ENCODE data around the gene DCLK1.

The DCLK1 gene
- 0 reads per million in 2 donors for total RNA-seq

- no peak for DNase-seq
Measured at GRCh38 chr13:36131222-36131930, at the start of gene DCLK1. Gene DCLK1 (minus strand): TSS chr13:36131382.

GRCh38 chr13:36175621-36176020, 44.4 kb upstream of the DCLK1 start:
- no peak for DNase-seq

GRCh38 chr13:36174923-36175322, 43.7 kb upstream of the DCLK1 start:
- DNase-seq, result no peak

- DNase-seq, result no peak
Measured at GRCh38 chr13:36173571-36174322, 42.6 kb upstream of the DCLK1 start.

GRCh38 chr13:36166046-36166445, 34.9 kb upstream of the DCLK1 start:
- DNase-seq, result no peak

- no peak for DNase-seq
Measured at GRCh38 chr13:36163809-36164308, 32.7 kb upstream of the DCLK1 start.

- no peak for DNase-seq
Measured at GRCh38 chr13:36163286-36163685, 32.1 kb upstream of the DCLK1 start.

- DNase-seq, result no peak
Measured at GRCh38 chr13:36160297-36160696, 29.1 kb upstream of the DCLK1 start.

- DNase-seq, result no peak
Measured at GRCh38 chr13:36158611-36159010, 27.4 kb upstream of the DCLK1 start.

- no peak for DNase-seq
Measured at GRCh38 chr13:36157480-36157879, 26.3 kb upstream of the DCLK1 start.

GRCh38 chr13:36154567-36155291, 23.5 kb upstream of the DCLK1 start:
- DNase-seq, result no peak

GRCh38 chr13:36151591-36151990, 20.4 kb upstream of the DCLK1 start:
- no peak for DNase-seq

GRCh38 chr13:36148446-36148845, 17.3 kb upstream of the DCLK1 start:
- no peak for DNase-seq

- no peak for DNase-seq
Measured at GRCh38 chr13:36147330-36147729, 16.1 kb upstream of the DCLK1 start.

- no peak for DNase-seq
Measured at GRCh38 chr13:36146511-36147269, 15.5 kb upstream of the DCLK1 start.

- no peak for DNase-seq
Measured at GRCh38 chr13:36143738-36144137, 12.6 kb upstream of the DCLK1 start.

- DNase-seq, result no peak
Measured at GRCh38 chr13:36142735-36143134, 11.6 kb upstream of the DCLK1 start.

GRCh38 chr13:36135876-36136275, 4.7 kb upstream of the DCLK1 start:
- no peak for DNase-seq

GRCh38 chr13:36134632-36135031, 3.5 kb upstream of the DCLK1 start:
- no peak for DNase-seq

GRCh38 chr13:36133950-36134626, 2.9 kb upstream of the DCLK1 start:
- no peak for DNase-seq

- no peak for DNase-seq
Measured at GRCh38 chr13:36132376-36132775, 1.2 kb upstream of the DCLK1 start.

- DNase-seq, result no peak
Measured at GRCh38 chr13:36131931-36132297, 732 bp upstream of the DCLK1 start.

Data from T-helper 9 cell (primary cell).